Embryonic facial prominence (tissue), 1 donor: Measurements from ENCODE around the gene ANKRD28.
A peak's percentile ranks its signal among the peaks of the same experiment; 100 is the strongest.
"Not testable (repeated sequence)": the region's sequence is repeated elsewhere in the genome, so short reads cannot be mapped to it uniquely, and the experiment has no call there.

Experiments
- DNase-seq: peaks from one replicate; pipeline ENCODE4 v3.0.0-alpha.2; 2016; ENCODE audit errors: extremely low spot score

ANKRD28 gene

GRCh38 chr3:15797642-15798303 lies at the start of gene ANKRD28:
Gene ANKRD28, minus strand, starts transcription at chr3:15797979. Its CDS starts 1,458 bp downstream, at chr3:15796521.
- DNase-seq = peak; percentile 77

GRCh38 chr3:15847239-15847638 lies 49.5 kb upstream of the ANKRD28 start:
- no peak for DNase-seq

- no peak for DNase-seq
Observed at GRCh38 chr3:15846606-15847005, 48.8 kb upstream of the ANKRD28 start.

- DNase-seq = no peak
Observed at GRCh38 chr3:15845475-15845874, 47.7 kb upstream of the ANKRD28 start.

GRCh38 chr3:15844889-15845288 lies 47.1 kb upstream of the ANKRD28 start:
- DNase-seq = no peak

GRCh38 chr3:15841091-15841973 lies 43.6 kb upstream of the ANKRD28 start:
- not testable (repeated sequence) for DNase-seq

GRCh38 chr3:15839568-15839967 lies 41.8 kb upstream of the ANKRD28 start:
- DNase-seq = no peak

GRCh38 chr3:15831927-15832326 lies 34.1 kb upstream of the ANKRD28 start:
- DNase-seq = no peak

- DNase-seq = no peak
Observed at GRCh38 chr3:15825016-15825415, 27.2 kb upstream of the ANKRD28 start.

GRCh38 chr3:15823092-15823491 lies 25.3 kb upstream of the ANKRD28 start:
- no peak for DNase-seq

- DNase-seq = no peak
Observed at GRCh38 chr3:15822281-15822680, 24.5 kb upstream of the ANKRD28 start.

GRCh38 chr3:15820911-15821310 lies 23.1 kb upstream of the ANKRD28 start:
- DNase-seq = no peak

- DNase-seq = no peak
Observed at GRCh38 chr3:15819576-15819975, 21.8 kb upstream of the ANKRD28 start.

- no peak for DNase-seq
Observed at GRCh38 chr3:15819043-15819442, 21.3 kb upstream of the ANKRD28 start.

GRCh38 chr3:15815696-15816095 lies 17.9 kb upstream of the ANKRD28 start:
- DNase-seq = no peak

GRCh38 chr3:15813079-15813478 lies 15.3 kb upstream of the ANKRD28 start:
- not testable (repeated sequence) for DNase-seq

- no peak for DNase-seq
Observed at GRCh38 chr3:15812183-15812582, 14.4 kb upstream of the ANKRD28 start.

- no peak for DNase-seq
Observed at GRCh38 chr3:15810702-15811101, 12.9 kb upstream of the ANKRD28 start.

- no peak for DNase-seq
Observed at GRCh38 chr3:15809313-15809712, 11.5 kb upstream of the ANKRD28 start.

GRCh38 chr3:15808679-15809310 lies 11.0 kb upstream of the ANKRD28 start:
- no peak for DNase-seq

- no peak for DNase-seq
Observed at GRCh38 chr3:15805756-15806266, 8.0 kb upstream of the ANKRD28 start.

GRCh38 chr3:15804553-15805095 lies 6.8 kb upstream of the ANKRD28 start:
- no peak for DNase-seq
